H54 (cell line): Measurements from ENCODE around the gene MTHFD1.
A peak's percentile ranks its signal among the peaks of the same experiment; 100 is the strongest.

Source experiments
- DNase-seq: peaks from one replicate; pipeline ENCODE4 v3.0.0; 2011; ENCODE audit warnings: low spot score, mixed read lengths; ENCODE audit not compliant: insufficient read length
- FAIRE-seq: peaks from 3 replicates; lab custom pipeline; 2011; peaks lifted over from hg19 to GRCh38; lab: Jason Lieb, UNC
- POLR2A ChIP-seq: IDR thresholded peaks from 2 replicates; pipeline ENCODE4 v1.6.1; 2011; ENCODE audit warnings: low read depth, mild to moderate bottlenecking, low read length

MTHFD1 gene

DNA sequence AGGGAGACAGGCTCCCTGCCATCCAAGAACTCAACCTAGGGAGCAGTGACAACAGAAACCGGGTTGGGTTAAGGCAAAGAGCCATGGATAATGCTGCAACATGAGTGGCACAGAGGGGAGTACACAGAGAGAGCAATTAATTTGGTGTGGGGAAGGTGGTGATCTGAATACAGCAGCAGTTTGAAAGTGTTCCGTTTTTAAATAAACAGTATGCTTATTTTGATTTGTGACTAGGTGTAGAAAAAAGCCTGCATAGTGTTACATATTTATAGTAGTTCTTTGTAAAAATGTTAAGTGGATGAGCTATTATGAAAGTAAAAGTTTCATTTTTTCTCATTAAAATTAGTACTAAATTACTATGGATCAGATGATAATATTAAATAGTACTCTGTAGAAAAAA is 85.9 kb downstream of the MTHFD1 start:
- TF ChIP-seq POLR2A = no peak
- DNase-seq = no peak
- FAIRE-seq = peak; percentile 33

- DNase-seq (no peak), FAIRE-seq (no peak)
- no peak for TF ChIP-seq POLR2A
These were observed 86.5 kb downstream of the MTHFD1 start for GRCh38 chr14:64474698-64475097.

GRCh38 chr14:64475585-64476273 is 87.6 kb downstream of the MTHFD1 start:
- DNase-seq (no peak), FAIRE-seq (no peak)
- TF ChIP-seq POLR2A = no peak

DNA sequence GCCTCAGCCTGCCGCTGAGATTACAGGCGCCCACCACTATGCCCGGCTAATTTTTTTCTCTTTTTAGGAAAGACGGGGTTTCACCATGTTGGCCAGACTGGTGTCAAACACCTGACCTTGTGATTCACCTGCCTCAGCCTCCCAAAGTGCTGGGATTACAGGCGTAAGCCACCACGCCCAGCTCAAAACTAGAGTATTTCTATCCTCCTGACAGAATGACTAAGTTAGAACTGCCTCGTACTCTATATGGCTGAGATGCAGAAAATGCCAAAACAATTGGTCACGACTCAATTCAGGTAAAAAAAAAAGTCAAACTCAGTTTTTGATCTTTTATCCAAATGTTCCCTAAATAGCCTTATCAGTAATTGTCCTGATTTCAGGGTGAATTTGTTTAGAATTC is 88.3 kb downstream of the MTHFD1 start:
- no peak for FAIRE-seq

GRCh38 chr14:64478634-64479250 is 90.6 kb downstream of the MTHFD1 start:
- FAIRE-seq (no peak), DNase-seq (no peak)
- no peak for TF ChIP-seq POLR2A

More for the DNA sequence above, 88.3 kb downstream of the MTHFD1 start:
- no peak for TF ChIP-seq POLR2A
- DNase-seq = no peak

DNA sequence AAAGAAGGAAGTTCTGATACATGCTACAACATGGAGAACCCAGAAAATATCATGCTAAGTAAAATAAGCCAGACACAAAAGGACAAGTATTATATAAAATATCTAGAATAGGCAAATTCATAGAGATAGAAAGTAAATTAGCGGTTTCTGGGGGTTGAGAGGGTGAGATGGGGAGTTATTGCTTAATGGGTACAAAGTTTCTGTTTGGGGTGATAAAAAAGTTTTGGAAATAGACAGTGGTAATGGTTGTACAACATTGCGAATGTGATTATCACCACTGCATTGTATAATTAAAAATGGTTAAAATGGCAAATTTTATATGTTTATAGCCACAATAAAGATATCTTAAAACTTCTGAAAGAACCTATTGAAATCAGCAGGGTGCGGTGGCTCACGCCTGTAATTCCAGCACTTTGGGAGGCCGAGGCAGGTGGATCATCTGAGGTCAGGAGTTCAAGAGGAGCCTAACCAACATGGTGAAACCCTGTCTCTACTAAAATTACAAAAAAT is 100.5 kb downstream of the MTHFD1 start:
- no peak for TF ChIP-seq POLR2A
- no peak for DNase-seq
- FAIRE-seq = no peak

DNA sequence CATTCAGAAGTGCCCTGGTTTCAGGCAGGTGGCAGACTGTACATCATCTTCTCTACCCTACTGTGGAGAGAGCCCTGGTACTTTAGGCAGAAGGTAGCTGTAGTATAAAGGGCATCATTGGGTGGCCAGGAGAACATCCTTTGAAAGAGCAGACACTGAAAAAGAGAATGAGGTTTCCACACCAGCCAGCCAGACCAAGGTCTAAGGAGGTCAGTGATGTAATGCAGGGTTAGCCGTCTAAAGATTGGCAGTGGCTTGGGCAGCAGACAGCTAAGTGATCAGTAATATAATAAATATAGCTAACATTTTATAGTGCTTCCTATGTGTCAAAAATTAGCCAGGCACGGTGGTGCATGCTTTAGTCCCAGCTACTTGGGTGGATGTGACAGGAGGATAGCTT is 103.5 kb downstream of the MTHFD1 start:
- DNase-seq (no peak), FAIRE-seq (no peak)
- no peak for TF ChIP-seq POLR2A

DNA sequence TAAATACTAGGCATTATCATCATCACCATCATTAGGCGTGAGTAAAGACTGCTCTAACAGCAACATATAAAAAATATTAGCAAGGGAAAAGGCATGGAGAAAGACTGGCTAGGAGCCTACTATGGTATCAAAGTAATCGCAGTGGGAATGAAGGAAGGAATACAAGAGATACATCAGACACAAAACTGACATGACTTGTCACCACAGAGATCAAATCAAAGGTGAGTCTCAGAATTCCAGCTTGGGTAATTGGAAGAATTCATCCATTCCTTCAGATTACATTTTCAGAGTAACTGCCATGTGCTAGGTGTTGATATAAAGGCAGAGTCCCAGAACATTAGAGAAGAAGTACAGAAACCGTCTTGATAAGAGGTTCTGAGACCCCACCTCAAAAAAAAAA is 105.3 kb downstream of the MTHFD1 start:
- TF ChIP-seq POLR2A = no peak
- DNase-seq (no peak), FAIRE-seq (peak; percentile 53)

DNA sequence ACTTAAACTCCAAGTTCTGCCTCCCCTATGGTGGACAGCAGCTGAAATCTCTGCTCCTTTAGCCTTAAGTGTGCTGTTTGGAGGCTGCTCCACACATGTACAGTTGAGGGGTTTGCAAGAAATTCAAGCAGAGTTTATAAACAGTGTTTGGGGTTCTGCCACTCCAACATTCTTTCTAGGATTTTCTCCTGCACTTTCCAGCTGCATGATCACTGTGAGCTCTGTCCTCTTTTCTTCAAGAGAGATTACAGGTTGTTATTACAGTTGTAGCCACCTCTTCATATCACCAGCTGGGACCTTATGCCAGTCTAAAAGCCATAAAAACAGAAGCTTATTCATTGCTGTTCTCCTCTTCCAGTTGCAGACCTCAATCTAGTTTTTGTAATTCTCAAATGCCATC is 107.1 kb downstream of the MTHFD1 start:
- TF ChIP-seq POLR2A = no peak
- FAIRE-seq (no peak), DNase-seq (no peak)

- DNase-seq (no peak), FAIRE-seq (no peak)
- no peak for TF ChIP-seq POLR2A
These were observed 108.6 kb downstream of the MTHFD1 start for GRCh38 chr14:64496764-64497163.

DNA sequence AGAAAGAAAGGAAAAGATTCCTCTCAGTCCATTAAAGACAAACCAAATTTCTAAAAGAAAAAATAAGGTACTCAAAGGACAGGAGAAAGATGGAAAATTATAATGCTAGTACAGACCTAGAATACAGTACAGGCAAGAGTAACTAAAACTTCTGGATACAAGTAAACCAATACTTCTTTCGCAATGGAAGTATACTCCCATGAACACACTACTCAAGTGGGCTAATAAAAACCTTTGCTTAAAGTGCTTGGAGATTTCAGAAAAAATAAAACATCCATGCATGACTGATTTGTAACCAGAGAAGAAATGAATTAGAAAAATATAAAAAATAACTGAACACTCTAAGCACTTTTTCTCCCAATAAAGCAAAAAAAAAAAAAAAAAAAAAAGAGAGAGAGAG is 111.9 kb downstream of the MTHFD1 start:
- no peak for TF ChIP-seq POLR2A
- FAIRE-seq = no peak
- DNase-seq = no peak

- FAIRE-seq = peak; percentile 99
- DNase-seq = peak; percentile 42
- no peak for TF ChIP-seq POLR2A
These were observed 113.4 kb downstream of the MTHFD1 start for GRCh38 chr14:64501411-64502171.

DNA sequence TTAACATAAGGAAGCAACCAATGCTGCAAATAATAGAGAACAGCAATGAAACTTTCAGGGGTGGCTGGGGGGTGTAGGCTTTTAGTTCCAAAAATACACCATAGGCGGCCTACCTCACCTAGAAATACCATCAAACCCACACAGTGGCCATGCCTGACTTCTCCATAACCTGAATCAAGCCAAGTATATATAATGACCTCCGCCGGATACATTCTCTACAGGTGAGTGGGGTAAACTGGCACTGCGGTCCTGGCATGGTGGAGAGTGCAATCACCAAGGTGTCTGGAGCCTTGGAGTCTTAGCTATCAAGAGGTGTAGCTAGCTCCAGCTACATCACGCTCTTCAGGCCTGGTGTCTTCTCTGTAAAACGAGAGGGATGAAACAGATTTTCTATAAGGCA is 114.3 kb downstream of the MTHFD1 start:
- no peak for TF ChIP-seq POLR2A
- FAIRE-seq = peak; percentile 15
- DNase-seq = no peak

- no peak for FAIRE-seq
- DNase-seq = no peak
- no peak for TF ChIP-seq POLR2A
These were observed 114.8 kb downstream of the MTHFD1 start for GRCh38 chr14:64502887-64503433.
